Raji (cell line): ENCODE measurements around the gene ATF7IP.

Source experiments
- POLR2A ChIP-seq: IDR thresholded peaks from 2 replicates; pipeline ENCODE4 v1.6.1; 2011; ENCODE audit warnings: low read depth, low read length, control low read depth; ENCODE audit not compliant: insufficient read depth

ATF7IP gene

GRCh38 chr12:14365294-14366208 lies at the start of gene ATF7IP:
Gene ATF7IP, plus strand, starts transcription at chr12:14365682. Its CDS starts 58,234 bp downstream, at chr12:14423916.
- no peak for TF ChIP-seq POLR2A

GRCh38 chr12:14317362-14318146 lies 47.9 kb upstream of the ATF7IP start:
- no peak for TF ChIP-seq POLR2A

GRCh38 chr12:14322403-14322802 lies 43.1 kb upstream of the ATF7IP start:
- no peak for TF ChIP-seq POLR2A

GRCh38 chr12:14325716-14326343 lies 39.7 kb upstream of the ATF7IP start:
- no peak for TF ChIP-seq POLR2A

- TF ChIP-seq POLR2A = no peak
Measured at GRCh38 chr12:14326699-14327098, 38.8 kb upstream of the ATF7IP start.

- TF ChIP-seq POLR2A = no peak
Measured at GRCh38 chr12:14327711-14328110, 37.8 kb upstream of the ATF7IP start.

GRCh38 chr12:14332482-14332881 lies 33.0 kb upstream of the ATF7IP start:
- TF ChIP-seq POLR2A = no peak

GRCh38 chr12:14340371-14340770 lies 25.1 kb upstream of the ATF7IP start:
- TF ChIP-seq POLR2A = no peak

- no peak for TF ChIP-seq POLR2A
Measured at GRCh38 chr12:14356147-14356546, 9.3 kb upstream of the ATF7IP start.

GRCh38 chr12:14357486-14357885 lies 8.0 kb upstream of the ATF7IP start:
- TF ChIP-seq POLR2A = no peak

- TF ChIP-seq POLR2A = no peak
Measured at GRCh38 chr12:14362352-14362751, 3.1 kb upstream of the ATF7IP start.

GRCh38 chr12:14364583-14365271 lies 755 bp upstream of the ATF7IP start:
- TF ChIP-seq POLR2A = no peak

GRCh38 chr12:14366209-14367039 lies 942 bp downstream of the ATF7IP start:
- no peak for TF ChIP-seq POLR2A

GRCh38 chr12:14367040-14367661 lies 1.7 kb downstream of the ATF7IP start:
- TF ChIP-seq POLR2A = no peak
